ENCODE data around the gene C2orf80.

Gene C2orf80

DNA sequence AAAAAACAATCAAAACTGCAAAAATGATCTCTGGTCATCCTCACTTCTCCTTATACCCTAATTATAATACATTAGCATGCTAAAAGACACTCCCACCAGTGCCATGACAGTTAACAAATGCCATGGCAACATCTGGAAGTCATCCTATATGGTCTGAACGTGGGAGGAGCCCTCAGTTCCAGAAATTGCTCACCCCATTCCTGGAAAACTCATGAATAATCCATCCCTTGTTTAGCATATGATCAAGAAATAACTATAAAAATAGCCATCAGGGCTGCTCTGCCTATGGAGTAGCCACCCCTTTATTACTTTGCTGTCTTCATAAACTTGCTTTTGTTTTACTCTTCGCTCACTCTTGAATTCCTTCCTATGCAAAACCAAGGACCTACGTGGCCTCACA, 5.7 kb upstream of the C2orf80 start:
- no peak for TF ChIP-seq FOXM1 (IDR thresholded peaks at IDR 0.05; ENCODE audit: borderline replicate concordance, low read depth)

DNA sequence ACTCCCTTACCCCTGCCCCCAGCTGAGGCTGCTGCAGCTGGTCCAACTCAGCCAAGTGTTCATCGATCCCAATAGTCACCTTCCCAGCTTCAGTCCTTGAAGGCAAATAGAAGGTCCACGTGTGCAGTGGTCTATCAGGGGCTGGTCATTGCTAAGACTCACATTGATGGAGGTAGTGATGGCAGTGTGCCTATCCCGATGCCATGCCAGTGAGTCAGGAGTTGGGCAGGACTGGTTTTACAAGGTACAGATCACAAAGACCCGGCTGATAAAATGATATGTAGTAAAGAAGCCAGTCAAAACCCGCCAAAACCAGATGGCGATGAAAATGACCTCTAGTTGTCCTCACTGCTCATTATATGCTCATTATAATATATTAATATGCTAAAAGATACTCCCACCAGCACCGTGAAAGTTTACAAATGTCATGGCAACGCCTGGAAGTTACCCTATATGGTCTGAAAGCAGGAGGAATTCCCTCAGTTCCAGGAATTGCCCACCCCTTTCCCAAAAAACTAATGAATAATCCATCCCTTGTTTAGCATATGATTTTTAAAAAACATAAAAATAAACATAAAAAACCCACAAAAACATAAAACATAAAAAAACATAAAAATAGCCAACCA, 2.9 kb upstream of the C2orf80 start:
- TF ChIP-seq ZBTB7A (IDR thresholded peaks at IDR 0.05; ENCODE audit: low read depth) (no peak), EGR1 (IDR thresholded peaks at IDR 0.05) (no peak), FOXM1 (IDR thresholded peaks at IDR 0.05; ENCODE audit: borderline replicate concordance, low read depth) (no peak), CEBPB (IDR thresholded peaks at IDR 0.05) (no peak), EP300 (IDR thresholded peaks at IDR 0.05; ENCODE audit: borderline replicate concordance) (no peak), NFIC (IDR thresholded peaks at IDR 0.05) (no peak), RAD21 (IDR thresholded peaks at IDR 0.05; ENCODE audit: low read depth) (no peak), TEAD4 (IDR thresholded peaks at IDR 0.05) (no peak), CREB1 (IDR thresholded peaks at IDR 0.05; ENCODE audit: low read depth) (no peak), YY1 (IDR thresholded peaks at IDR 0.05; ENCODE audit: low read depth) (no peak), TCF12 (IDR thresholded peaks at IDR 0.05; ENCODE audit: low read depth) (no peak), TAF1 (IDR thresholded peaks at IDR 0.05; ENCODE audit: low read depth) (no peak)
- TF ChIP-seq, protein P1, sequence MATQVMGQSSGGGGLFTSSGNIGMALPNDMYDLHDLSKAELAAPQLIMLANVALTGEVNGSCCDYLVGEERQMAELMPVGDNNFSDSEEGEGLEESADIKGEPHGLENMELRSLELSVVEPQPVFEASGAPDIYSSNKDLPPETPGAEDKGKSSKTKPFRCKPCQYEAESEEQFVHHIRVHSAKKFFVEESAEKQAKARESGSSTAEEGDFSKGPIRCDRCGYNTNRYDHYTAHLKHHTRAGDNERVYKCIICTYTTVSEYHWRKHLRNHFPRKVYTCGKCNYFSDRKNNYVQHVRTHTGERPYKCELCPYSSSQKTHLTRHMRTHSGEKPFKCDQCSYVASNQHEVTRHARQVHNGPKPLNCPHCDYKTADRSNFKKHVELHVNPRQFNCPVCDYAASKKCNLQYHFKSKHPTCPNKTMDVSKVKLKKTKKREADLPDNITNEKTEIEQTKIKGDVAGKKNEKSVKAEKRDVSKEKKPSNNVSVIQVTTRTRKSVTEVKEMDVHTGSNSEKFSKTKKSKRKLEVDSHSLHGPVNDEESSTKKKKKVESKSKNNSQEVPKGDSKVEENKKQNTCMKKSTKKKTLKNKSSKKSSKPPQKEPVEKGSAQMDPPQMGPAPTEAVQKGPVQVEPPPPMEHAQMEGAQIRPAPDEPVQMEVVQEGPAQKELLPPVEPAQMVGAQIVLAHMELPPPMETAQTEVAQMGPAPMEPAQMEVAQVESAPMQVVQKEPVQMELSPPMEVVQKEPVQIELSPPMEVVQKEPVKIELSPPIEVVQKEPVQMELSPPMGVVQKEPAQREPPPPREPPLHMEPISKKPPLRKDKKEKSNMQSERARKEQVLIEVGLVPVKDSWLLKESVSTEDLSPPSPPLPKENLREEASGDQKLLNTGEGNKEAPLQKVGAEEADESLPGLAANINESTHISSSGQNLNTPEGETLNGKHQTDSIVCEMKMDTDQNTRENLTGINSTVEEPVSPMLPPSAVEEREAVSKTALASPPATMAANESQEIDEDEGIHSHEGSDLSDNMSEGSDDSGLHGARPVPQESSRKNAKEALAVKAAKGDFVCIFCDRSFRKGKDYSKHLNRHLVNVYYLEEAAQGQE (IDR thresholded peaks at IDR 0.05; ENCODE audit: low read depth) = no peak
- TF ChIP-seq, protein P2, sequence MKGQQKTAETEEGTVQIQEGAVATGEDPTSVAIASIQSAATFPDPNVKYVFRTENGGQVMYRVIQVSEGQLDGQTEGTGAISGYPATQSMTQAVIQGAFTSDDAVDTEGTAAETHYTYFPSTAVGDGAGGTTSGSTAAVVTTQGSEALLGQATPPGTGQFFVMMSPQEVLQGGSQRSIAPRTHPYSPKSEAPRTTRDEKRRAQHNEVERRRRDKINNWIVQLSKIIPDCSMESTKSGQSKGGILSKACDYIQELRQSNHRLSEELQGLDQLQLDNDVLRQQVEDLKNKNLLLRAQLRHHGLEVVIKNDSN (IDR thresholded peaks at IDR 0.05) = no peak
- TF ChIP-seq, protein P3, sequence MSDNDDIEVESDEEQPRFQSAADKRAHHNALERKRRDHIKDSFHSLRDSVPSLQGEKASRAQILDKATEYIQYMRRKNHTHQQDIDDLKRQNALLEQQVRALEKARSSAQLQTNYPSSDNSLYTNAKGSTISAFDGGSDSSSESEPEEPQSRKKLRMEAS (IDR thresholded peaks at IDR 0.05) = no peak

DNA sequence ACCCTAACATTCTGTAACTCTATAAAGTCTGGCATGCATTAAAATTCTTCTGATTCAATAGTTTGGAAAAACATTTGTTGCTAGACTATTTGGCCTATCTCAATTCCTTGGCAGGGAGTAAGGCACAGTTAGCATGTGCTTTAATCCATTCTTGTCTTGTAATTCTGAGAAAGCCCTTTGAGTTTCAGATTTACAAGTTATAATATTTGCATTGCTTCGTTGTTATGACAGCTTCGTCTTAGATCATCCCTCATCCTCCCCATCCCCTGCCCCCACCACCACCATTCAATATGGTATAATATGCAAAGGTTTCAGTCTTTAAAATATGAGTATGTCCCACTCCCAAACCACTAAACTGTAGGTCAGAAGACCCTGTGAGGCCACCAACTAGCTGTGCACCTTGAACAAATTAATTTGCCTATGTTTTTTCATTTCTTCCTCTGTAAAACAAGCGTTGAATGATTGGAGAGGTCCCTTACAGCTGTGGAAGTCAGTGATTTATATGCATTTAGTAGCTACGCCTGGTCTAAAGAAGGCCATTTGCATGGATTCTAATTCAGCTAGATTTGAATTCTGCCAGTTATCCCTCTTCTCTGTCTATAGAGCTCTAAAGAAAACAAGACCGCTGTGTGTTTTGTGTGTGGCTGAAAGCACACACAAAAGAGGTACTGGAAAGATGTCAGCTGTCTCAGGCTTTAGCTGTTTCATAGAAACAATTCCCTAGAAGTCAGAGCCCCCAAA, 591 bp downstream of the C2orf80 start:
- TF ChIP-seq CREB1 (IDR thresholded peaks at IDR 0.05; ENCODE audit: low read depth) = no peak
- no peak for TF ChIP-seq ZBTB7A (IDR thresholded peaks at IDR 0.05; ENCODE audit: low read depth)
- TF ChIP-seq TAF1 (IDR thresholded peaks at IDR 0.05; ENCODE audit: low read depth) = no peak

DNA sequence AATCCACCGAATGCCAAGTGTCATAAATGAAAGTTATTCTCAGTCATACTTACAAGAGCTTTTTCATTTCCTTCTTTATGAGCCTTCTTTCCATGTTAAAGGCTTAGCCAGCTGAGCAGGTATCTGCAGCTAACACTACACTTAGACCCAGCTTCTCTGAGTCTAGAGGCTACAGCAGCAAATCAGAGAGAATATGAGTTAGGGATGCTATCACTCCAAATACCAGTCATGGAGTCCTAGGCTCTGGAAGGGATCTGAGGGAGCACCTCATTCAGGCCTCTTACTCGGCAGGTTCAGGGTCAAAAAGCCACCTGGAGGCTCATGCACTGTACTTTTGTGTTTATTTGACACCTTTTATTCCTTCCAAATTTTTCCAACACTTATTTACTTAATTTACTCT, 2.9 kb downstream of the C2orf80 start:
- TF ChIP-seq EP300 (IDR thresholded peaks at IDR 0.05; ENCODE audit: borderline replicate concordance) (no peak), NFIC (IDR thresholded peaks at IDR 0.05) (no peak), RAD21 (IDR thresholded peaks at IDR 0.05; ENCODE audit: low read depth) (no peak), YY1 (IDR thresholded peaks at IDR 0.05; ENCODE audit: low read depth) (no peak), TAF1 (IDR thresholded peaks at IDR 0.05; ENCODE audit: low read depth) (no peak), TCF12 (IDR thresholded peaks at IDR 0.05; ENCODE audit: low read depth) (no peak)
- TF ChIP-seq, protein P2 (IDR thresholded peaks at IDR 0.05) = no peak

DNA sequence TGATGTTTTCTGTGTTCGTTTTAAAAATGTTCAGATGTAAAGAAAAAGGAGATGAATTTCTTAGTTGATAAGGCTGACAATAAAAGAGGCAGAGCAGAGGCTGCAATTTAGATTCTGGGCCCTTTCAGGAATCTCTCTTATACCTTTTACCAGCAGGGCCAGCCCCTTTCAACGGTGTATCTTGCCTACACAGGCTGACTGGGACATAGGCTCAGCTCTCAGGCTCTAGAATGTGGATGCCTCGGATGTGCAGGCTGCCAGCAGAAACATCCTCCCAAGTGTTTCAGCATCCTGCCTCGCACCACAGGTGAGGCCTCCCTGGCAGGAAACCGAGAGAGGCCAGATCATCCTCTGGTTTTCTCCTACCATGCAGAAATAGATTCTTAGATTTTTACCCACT, 3.4 kb downstream of the C2orf80 start:
- TF ChIP-seq CEBPB (IDR thresholded peaks at IDR 0.05) (no peak), ZBTB7A (IDR thresholded peaks at IDR 0.05; ENCODE audit: low read depth) (no peak), RAD21 (IDR thresholded peaks at IDR 0.05; ENCODE audit: low read depth) (no peak), NFIC (IDR thresholded peaks at IDR 0.05) (no peak), EGR1 (IDR thresholded peaks at IDR 0.05) (no peak), TAF1 (IDR thresholded peaks at IDR 0.05; ENCODE audit: low read depth) (no peak), YY1 (IDR thresholded peaks at IDR 0.05; ENCODE audit: low read depth) (no peak), TCF12 (IDR thresholded peaks at IDR 0.05; ENCODE audit: low read depth) (no peak), EP300 (IDR thresholded peaks at IDR 0.05; ENCODE audit: borderline replicate concordance) (no peak)
- TF ChIP-seq, protein P2 (IDR thresholded peaks at IDR 0.05) = no peak
- TF ChIP-seq, protein P3 (IDR thresholded peaks at IDR 0.05) = no peak
- TF ChIP-seq, protein P1 (IDR thresholded peaks at IDR 0.05; ENCODE audit: low read depth) = no peak
